SU-DHL-6 (cell line): Measurements from ENCODE around the gene DAGLB.
"Not testable (repeated sequence)": the region's sequence is repeated elsewhere in the genome, so short reads cannot be mapped to it uniquely, and the experiment has no call there.

Experiments used
- H2AFZ ChIP-seq: fragments of 200-600 bp; sonication (generic); 2 replicates; pipeline ENCODE4 v1.6.1; 2014; ENCODE audit warnings: low read depth, mild to moderate bottlenecking, moderate library complexity, mixed read lengths, antibody characterized with exemption, low read length; ENCODE audit not compliant: severe bottlenecking
- H3F3A ChIP-seq: fragments of 200-600 bp; shearing (Covaris generic); 2 replicates; pipeline ENCODE4 v1.6.0; 2016; ENCODE audit warnings: antibody characterized with exemption, mild to moderate bottlenecking; ENCODE audit not compliant: insufficient read depth
- H3K27ac ChIP-seq: fragments of 200-600 bp; sonication (generic); 2 replicates; pipeline ENCODE4 v1.5.1; 2016; ENCODE audit warnings: low read depth, mild to moderate bottlenecking, low read length, moderate library complexity, mixed read lengths
- H3K27me3 ChIP-seq: fragments of 200-600 bp; sonication (generic), shearing (Covaris generic); 2 replicates; pipeline ENCODE4 v1.6.0; 2014; ENCODE audit warnings: mild to moderate bottlenecking, low read length
- H3K36me3 ChIP-seq: fragments of 200-600 bp; sonication (generic); 2 replicates; pipeline ENCODE4 v1.6.1; 2014; ENCODE audit warnings: mild to moderate bottlenecking, low read length, mixed read lengths
- H3K4me2 ChIP-seq: fragments of 300-600, 200-600 bp; shearing (Covaris generic), sonication (generic); 2 replicates; pipeline ENCODE4 v1.6.0; 2014; ENCODE audit warnings: low read length, low read depth, mild to moderate bottlenecking; ENCODE audit not compliant: poor library complexity, severe bottlenecking
- H3K4me3 ChIP-seq: fragments of 200-600 bp; sonication (generic); 2 replicates; pipeline ENCODE4 v1.5.1; 2014; ENCODE audit warnings: antibody characterized with exemption, low read length, mild to moderate bottlenecking, mixed read lengths; ENCODE audit not compliant: insufficient read depth, poor library complexity, severe bottlenecking
- H3K79me2 ChIP-seq: fragments of 200-600 bp; sonication (generic); 2 replicates; pipeline ENCODE4 v1.6.1; 2014; ENCODE audit warnings: mild to moderate bottlenecking, low read length, moderate library complexity; ENCODE audit not compliant: insufficient read depth
- H3K9ac ChIP-seq: fragments of 200-600 bp; sonication (generic); 2 replicates; pipeline ENCODE4 v1.7.0; 2014; ENCODE audit warnings: mild to moderate bottlenecking, low read length
- H3K9me2 ChIP-seq: fragments of 200-600 bp; sonication (generic); replicated peaks from 2 replicates; pipeline ENCODE4 v1.6.1; 2014; ENCODE audit warnings: low read length; ENCODE audit not compliant: insufficient read depth
- H3K9me3 ChIP-seq: fragments of 200-600 bp; sonication (generic); 2 replicates; pipeline ENCODE4 v1.6.1; 2014; ENCODE audit warnings: low read length, mixed read lengths; ENCODE audit not compliant: insufficient read depth
- H4K20me1 ChIP-seq: fragments of 200-600 bp; sonication (generic); 2 replicates; pipeline ENCODE4 v1.6.1; 2014; ENCODE audit warnings: low read depth, mild to moderate bottlenecking, antibody characterized with exemption, low read length, moderate library complexity, mixed read lengths
- CTCF ChIP-seq: fragments of 200-600 bp; sonication (generic); IDR thresholded peaks from one replicate; pipeline ENCODE4 v1.5.1; 2017; ENCODE audit warnings: antibody characterized with exemption, mild to moderate bottlenecking, low read length, moderate library complexity; ENCODE audit not compliant: insufficient read depth, poor library complexity, severe bottlenecking
- EZH2phosphoT487 ChIP-seq: fragments of 200-600 bp; sonication (generic), shearing (Covaris generic); conservative IDR thresholded peaks from 2 replicates; pipeline ENCODE4 v1.6.1; 2018; ENCODE audit warnings: mild to moderate bottlenecking, antibody characterized with exemption, low read length, moderate library complexity, mixed read lengths

DAGLB gene

DNA sequence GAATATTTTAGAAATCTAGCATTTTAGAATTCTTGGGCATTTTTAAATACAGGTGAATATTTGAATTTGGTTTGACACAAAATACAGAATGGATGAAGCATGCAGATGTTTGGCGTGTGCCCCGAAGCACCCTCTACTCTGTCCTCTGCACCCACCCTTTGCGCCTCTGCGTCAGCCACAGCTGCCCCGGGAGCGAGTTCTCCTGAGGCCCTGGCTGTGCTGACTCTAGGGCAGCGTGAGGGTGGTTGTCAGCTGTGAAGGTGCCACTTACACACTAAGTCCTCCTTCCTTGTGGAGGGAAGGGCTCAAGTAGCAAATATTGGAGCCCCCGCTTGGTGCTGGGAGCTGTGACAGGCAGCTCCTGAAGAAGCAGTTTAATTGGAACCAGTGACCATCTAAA, 48.4 kb downstream of the DAGLB start:
- Histone ChIP-seq H3K36me3 (peaks cover 17% of the 10 kb centered on the region), H3K79me2 (peaks cover 60% of the 10 kb centered on the region), H3K27me3 (no peaks in the 10 kb centered on the region)

DNA sequence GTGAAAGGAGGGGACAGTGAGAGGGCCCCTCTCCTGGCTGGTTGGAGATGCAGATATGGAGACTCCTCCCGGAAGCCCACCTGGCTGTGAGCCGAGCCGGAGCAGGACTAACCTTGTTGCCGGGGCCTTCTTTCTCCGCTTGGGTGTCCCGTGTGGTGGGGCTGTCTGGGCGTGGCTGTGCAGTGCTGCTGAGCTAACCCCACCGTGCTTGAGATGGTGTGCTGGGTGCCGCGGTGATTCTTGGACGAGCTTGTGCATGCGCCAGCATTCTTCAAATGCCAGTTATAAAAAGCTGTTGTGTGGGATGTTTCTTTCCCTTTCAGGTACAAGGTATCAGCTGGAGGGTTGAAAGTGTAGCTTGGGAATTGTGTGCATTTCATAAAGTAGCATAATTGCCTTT, 48.8 kb downstream of the DAGLB start:
- H3K27ac ChIP-seq: no peak overlapping the region

More for the DNA sequence above, 48.4 kb downstream of the DAGLB start:
- no peak overlapping the region for H3K4me3 ChIP-seq
- no peak for TF ChIP-seq CTCF
- TF ChIP-seq EZH2phosphoT487: no peak
- no peak overlapping the region for H2AFZ ChIP-seq
- no peaks in the 10 kb centered on the region for H3K9me2 ChIP-seq
- no peaks in the 10 kb centered on the region for H3K9me3 ChIP-seq
- H3F3A ChIP-seq: peaks cover 13% of the 10 kb centered on the region
- no peak overlapping the region for H3K4me2 ChIP-seq
- peaks cover 9% of the 10 kb centered on the region; the same call in 1 of the 2 replicates for H4K20me1 ChIP-seq
- H3K27ac ChIP-seq: no peak overlapping the region
- H3K9ac ChIP-seq: no peak overlapping the region

DNA sequence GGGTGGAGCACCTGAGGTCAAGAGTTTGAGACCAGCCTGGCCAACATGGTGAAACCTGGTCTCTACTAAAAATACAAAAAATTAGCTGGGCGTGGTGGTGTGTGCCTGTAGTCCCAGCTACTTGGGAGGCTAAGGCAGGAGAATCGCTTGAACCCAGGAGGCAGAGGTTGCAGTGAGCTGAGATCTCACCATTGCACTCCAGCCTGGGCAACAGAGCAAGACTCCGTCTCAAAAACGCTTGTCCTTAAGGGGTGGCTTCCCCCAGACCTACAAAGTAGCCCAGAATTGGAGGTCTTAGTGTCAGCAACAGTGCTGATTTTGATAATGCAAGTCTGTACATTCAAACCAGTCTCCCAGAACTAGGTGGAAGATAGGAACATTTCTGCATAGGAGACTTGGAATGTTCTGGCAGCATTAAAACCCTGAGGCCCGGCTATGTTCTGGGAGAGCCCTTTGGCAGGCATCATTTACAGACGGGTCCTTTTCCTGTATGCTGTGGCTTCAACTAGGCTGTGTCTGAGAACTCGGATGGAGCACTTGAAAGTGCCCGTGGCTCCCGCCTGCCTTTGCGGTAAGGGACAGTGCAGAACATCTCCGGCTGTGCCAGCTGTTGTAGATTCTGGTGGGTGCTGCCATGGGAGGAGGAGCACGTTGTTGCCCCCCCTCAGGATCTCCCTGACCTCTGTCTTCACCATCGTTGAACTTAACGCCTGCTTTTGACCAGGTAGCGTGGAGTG, 49.8 kb downstream of the DAGLB start:
- not testable (repeated sequence) for H3K36me3 ChIP-seq, H3F3A ChIP-seq

More for the DNA sequence above, 48.8 kb downstream of the DAGLB start:
- Histone ChIP-seq H4K20me1 (peaks cover 9% of the 10 kb centered on the region; the same call in 1 of the 2 replicates), H3K9ac (no peak overlapping the region), H3K9me2 (no peaks in the 10 kb centered on the region), H3K79me2 (peaks cover 64% of the 10 kb centered on the region), H3K9me3 (no peaks in the 10 kb centered on the region), H3K36me3 (peaks cover 13% of the 10 kb centered on the region), H3K4me2 (no peak overlapping the region), H2AFZ (no peak overlapping the region), H3K27me3 (no peaks in the 10 kb centered on the region), H3K4me3 (no peak overlapping the region), H3F3A (peaks cover 9% of the 10 kb centered on the region)
- TF ChIP-seq CTCF (no peak), EZH2phosphoT487 (no peak)

GRCh38 chr7:6395898-6396595, 51.7 kb downstream of the DAGLB start:
- H3K9me2 ChIP-seq: no peaks in the 10 kb centered on the region
- H3K4me3 ChIP-seq: no peak overlapping the region
- TF ChIP-seq CTCF: no peak
- TF ChIP-seq EZH2phosphoT487: no peak
- H3K9ac ChIP-seq: no peak overlapping the region
- peaks cover 12% of the 10 kb centered on the region for H3K36me3 ChIP-seq
- no peaks in the 10 kb centered on the region for H3F3A ChIP-seq
- no peaks in the 10 kb centered on the region for H3K9me3 ChIP-seq
- peaks cover 93% of the 10 kb centered on the region for H3K79me2 ChIP-seq
- H3K27me3 ChIP-seq: no peaks in the 10 kb centered on the region
- H4K20me1 ChIP-seq: peaks cover 25% of the 10 kb centered on the region; the same call in 1 of the 2 replicates
- H3K4me2 ChIP-seq: no peak overlapping the region
- H3K27ac ChIP-seq: no peak overlapping the region
- H2AFZ ChIP-seq: no peak overlapping the region

More for the DNA sequence above, 49.8 kb downstream of the DAGLB start:
- H3K4me3 ChIP-seq, H3K4me2 ChIP-seq, H3K9me3 ChIP-seq, H2AFZ ChIP-seq, H3K27me3 ChIP-seq, H3K9me2 ChIP-seq, H3K27ac ChIP-seq, H3K9ac ChIP-seq: not testable (repeated sequence)
- H4K20me1 ChIP-seq: peaks cover 12% of the 10 kb centered on the region; the same call in 1 of the 2 replicates
- peaks cover 74% of the 10 kb centered on the region for H3K79me2 ChIP-seq
